Ecto neural progenitor cell (in vitro differentiated cells): ENCODE measurements around the gene INIP.
"Not testable (repeated sequence)": the region's sequence is repeated elsewhere in the genome, so short reads cannot be mapped to it uniquely, and the experiment has no call there.

ENCODE experiments used
- DNase-seq: peaks from one replicate; pipeline ENCODE4 v3.0.0-alpha.2; 2018; ENCODE audit warnings: low spot score

INIP gene

DNA sequence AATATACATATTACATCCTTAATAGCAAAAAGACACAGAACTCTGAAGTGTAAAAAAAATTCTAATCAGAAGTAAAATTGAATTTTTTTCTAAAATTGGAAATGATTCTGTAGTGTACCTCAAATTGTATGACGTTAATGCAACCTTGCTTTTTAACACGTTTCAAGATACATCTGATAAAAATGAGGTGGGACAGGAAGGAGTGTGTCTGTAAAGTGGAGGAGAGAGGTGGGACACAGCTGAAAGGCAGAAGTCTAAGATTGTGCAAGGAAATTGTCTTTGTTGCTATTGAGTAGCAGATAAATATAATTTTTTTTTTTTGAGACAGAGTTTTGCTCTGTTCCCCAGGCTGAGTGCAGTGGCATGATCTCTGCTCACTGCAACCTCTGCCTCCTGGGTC lies 17.0 kb upstream of the INIP start:
- no peak for DNase-seq

- DNase-seq = no peak
Measured at GRCh38 chr9:112731971-112732370, 14.1 kb upstream of the INIP start.

DNA sequence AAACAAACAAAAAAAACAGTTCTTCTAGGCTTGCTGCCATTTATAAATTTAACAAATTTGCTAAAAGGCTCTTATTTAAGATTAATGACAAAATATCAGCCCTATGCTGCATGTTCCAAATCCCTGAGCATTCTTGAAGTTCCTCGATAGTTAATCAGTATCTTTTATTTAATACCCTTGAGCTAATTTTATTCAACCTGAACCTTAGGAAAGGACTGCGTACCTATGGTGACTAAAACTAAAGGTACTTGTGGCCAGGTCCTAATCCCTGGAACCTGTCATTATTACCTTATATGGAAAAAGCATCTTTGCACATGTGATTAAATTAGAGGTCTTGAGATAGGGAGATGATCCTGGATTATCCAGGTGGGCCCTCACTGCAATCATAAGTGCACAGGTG lies 10.5 kb upstream of the INIP start:
- no peak for DNase-seq

- DNase-seq = no peak
Measured at GRCh38 chr9:112726428-112726827, 8.5 kb upstream of the INIP start.

DNA sequence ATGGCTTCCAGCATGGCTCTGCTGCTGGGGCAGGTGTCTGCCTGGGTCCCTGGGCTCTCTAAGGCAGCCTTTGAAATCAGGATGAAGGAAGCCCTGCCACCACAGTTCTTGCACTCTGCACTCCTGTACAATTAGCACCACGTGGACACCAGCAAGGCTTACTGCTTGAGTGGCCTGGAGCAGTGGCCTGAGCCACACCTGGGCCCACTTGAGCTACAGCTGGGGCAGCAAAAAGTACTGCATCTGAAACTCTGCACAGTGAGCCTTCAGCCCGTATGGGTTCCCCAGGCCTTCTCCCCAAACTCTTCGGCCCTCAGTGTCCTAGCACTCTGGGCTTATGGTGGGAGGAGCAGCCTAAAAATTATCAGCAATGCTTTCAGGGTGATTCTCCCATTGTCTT lies 8.0 kb upstream of the INIP start:
- DNase-seq = no peak

- DNase-seq = not testable (repeated sequence)
Measured at GRCh38 chr9:112722749-112723148, 4.8 kb upstream of the INIP start.

DNA sequence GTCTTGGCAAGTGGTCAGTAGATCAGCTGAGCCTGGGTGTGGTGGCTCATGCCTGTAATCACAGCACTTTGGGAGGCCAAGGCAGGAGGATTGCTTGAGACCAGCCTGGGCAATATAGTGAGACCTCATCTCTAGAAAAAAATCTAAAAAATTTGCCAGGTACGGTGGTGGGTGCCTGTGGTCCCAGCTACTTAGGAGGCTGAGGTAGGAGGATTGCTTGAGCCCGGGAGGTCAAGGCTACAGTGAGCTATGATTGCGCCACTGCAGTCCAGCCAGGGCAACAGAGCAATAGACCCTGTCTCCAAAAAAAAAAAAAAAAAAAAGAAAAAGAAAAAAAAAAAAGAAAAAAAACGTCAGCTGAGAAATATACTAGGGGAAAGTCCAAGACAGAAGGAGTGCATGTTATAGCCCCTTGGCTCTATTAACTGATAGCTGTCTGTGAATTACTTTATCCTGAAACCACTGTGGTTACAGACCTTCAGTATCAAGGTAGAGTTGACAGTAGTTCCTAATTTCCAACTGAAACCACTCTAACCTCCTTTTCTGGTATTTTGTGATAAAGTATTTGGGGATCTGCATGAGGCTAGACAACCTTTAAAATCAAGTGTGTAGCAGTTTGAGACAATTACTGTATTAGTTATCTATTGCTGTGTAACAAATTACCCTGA lies 2.3 kb upstream of the INIP start:
- DNase-seq = no peak

DNA sequence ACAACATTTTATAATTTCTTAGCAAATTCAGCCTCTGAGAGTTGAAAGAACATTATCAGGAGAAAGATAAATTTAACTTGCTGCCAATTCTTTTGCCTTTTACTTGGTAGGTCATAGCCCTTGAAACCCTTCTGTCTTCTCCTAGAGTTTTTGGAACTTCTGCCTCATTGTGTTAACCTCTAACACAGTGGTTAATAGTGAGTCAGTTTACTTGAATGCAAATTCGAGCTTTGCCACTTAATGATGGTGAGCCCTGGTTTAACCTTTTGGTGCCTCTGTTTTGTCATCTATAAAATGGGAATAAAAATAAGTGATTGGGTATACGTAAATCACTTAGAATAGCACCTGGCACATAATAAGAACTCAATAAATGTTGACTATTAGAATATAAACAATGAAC lies 1.8 kb upstream of the INIP start:
- no peak for DNase-seq

DNA sequence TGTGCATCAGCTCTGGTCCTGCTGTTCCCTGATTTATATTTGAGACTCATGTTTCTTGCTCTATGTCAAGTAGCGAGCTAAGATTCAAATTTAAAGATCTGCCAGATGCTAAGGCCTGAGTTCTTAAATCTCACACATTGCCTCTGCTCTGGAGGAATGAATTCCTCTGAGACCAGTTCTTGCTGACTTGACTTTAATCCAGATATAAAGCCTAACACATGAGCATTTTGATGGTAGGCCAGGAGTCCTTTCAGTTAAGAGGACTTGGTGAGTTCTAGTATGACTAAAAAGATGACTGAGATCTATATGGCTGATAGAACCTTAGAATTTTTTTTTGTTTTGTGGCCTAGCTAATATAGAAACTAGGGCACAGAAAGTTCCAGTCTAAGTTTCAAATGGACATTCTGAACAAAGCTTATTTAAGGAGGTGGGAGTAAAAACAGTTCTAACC lies 1.3 kb upstream of the INIP start:
- DNase-seq = no peak

- no peak for DNase-seq
Measured at GRCh38 chr9:112712678-112713077, 5.2 kb downstream of the INIP start.

DNA sequence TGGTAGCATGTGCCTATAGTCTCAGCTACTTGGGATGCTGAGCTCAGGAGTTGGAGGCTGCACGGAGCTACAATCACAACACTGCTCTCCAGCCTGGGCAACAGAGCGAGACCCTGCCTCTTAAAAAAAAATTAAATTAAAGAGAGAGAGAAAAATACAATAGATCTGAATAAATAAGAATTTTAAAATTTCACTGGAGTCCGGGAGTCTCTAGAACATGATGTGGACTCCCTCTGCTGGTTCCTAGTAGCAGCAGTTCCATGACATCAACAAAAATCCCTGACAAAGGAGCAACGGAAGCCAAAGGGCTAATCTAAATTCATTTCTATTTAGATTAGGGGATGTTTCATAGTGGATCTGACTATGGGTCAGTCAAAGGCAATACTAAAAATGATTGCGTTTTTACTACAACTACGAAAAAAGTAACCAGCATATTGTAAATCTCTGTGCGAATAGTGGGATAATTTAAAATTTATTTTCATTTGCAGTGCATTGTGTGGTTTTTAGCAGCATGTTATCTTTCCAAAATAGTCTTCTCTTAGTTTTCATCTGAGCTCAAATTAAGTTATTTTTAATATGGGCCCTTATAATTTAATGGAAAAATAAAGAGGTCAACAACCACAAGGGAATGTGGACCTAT lies 6.7 kb downstream of the INIP start:
- no peak for DNase-seq

GRCh38 chr9:112705768-112706427 lies 12.0 kb downstream of the INIP start:
- DNase-seq = peak; percentile 48

- DNase-seq = no peak
Measured at GRCh38 chr9:112703304-112703703, 14.6 kb downstream of the INIP start.

GRCh38 chr9:112700085-112700484 lies 17.8 kb downstream of the INIP start:
- no peak for DNase-seq

GRCh38 chr9:112699230-112699629 lies 18.7 kb downstream of the INIP start:
- DNase-seq = no peak

DNA sequence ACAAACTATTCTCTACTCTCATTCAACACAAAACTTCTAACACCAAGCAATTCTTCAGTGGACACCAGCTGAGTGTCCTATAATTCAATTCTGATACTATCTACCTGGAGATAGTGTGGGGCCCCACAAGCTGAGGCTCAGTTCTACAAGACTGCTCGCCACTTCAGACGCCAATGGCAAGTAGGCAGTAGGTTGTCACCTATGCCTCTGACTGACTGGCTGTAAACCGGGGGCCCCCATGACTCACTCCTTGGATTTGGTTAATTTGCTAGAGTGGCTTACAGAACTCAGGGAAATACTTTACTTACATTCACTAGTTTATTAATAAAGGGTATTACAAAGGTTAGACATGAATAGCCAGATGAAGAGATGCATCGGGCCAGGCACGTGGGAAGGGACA lies 21.5 kb downstream of the INIP start:
- no peak for DNase-seq

DNA sequence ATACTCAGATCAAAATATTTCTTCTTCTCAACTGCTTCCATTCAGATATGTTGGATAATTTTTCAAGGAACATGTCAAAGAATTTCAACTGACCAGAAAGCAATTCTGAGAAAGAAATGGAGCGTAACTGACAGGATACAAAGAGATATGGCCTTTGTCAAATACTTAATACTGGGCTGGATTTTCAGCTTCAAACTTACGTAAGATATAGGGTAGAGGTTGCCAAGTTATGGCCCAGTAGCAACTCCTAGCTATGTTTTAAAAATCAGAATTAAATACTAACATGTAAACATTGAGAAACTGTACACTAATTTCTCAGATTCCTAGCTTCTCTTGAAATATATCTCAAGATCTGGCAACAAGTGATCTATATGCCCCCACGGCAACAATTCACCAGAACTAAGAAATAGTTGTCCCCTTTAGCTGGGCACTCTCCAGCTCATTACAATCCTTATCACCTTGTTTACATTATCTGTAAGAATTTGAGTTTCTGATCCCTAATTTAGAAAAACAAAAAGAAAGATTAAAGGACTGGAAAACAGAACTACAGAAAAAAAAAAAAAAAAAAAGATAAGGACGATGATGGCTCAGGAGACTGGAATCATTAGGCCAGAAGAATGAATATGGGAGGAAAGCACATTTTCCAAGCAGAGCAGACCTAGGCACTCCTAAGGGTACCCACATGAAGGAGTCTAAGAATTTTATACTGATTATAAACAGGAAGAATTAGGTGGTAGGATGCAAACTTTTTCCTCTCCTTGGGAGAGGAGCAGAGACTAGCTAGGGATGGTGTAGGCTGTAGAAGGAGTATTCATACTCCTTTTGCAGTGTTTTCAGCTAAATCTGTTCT lies 23.0 kb downstream of the INIP start:
- DNase-seq = no peak

- no peak for DNase-seq
Measured at GRCh38 chr9:112689161-112689740, 28.7 kb downstream of the INIP start.

GRCh38 chr9:112680731-112681402 lies 37.0 kb downstream of the INIP start:
- DNase-seq = no peak

DNA sequence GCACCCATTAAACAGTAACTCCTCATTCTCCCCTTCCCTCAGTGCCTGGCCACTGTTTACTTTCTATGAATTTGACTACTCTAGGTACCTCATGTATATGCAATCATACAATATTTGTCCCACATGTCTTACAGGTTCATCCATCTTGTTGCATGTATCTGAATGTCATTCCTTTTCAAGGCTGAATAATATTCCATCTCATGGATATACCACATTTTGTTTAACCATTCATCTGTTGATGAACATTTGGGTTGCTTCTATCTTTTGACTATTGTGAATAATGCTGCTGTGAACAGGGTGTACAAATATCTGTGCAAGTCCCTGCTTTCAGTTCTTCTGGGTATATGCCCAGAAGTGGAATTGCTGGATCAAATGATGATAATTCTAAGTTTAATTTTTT lies 40.9 kb downstream of the INIP start:
- no peak for DNase-seq

- not testable (repeated sequence) for DNase-seq
Measured at GRCh38 chr9:112673221-112673620, 44.7 kb downstream of the INIP start.
